Iris pigment epithelial cell (primary cell): ENCODE data around the gene CEACAM4.
"Not testable (repeated sequence)": the region's sequence is repeated elsewhere in the genome, so short reads cannot be mapped to it uniquely, and the experiment has no call there.

ENCODE experiments used
- DNase-seq: peaks from one replicate; pipeline ENCODE4 v3.0.0-alpha.2; 2011; ENCODE audit warnings: low read depth

Gene CEACAM4

GRCh38 chr19:41584931-41585330, 41.9 kb downstream of the CEACAM4 start:
- DNase-seq, result no peak

GRCh38 chr19:41584260-41584810, 42.5 kb downstream of the CEACAM4 start:
- DNase-seq, result no peak

GRCh38 chr19:41582577-41583182, 44.2 kb downstream of the CEACAM4 start:
- not testable (repeated sequence) for DNase-seq

- DNase-seq, result not testable (repeated sequence)
These were observed 45.8 kb downstream of the CEACAM4 start for GRCh38 chr19:41581068-41581467.

GRCh38 chr19:41578886-41579285, 48.0 kb downstream of the CEACAM4 start:
- DNase-seq, result no peak

- DNase-seq, result no peak
These were observed 49.0 kb downstream of the CEACAM4 start for GRCh38 chr19:41577833-41578232.

GRCh38 chr19:41577144-41577830, 49.6 kb downstream of the CEACAM4 start:
- no peak for DNase-seq

- DNase-seq, result no peak
These were observed 50.9 kb downstream of the CEACAM4 start, which contains the start of gene CEACAM21 for GRCh38 chr19:41575998-41576397. Gene CEACAM21, plus strand, starts transcription at chr19:41576166. Its CDS starts 109 bp downstream, at chr19:41576275.

- DNase-seq, result peak; percentile 60
These were observed 56.2 kb downstream of the CEACAM4 start for GRCh38 chr19:41570639-41571112.

- no peak for DNase-seq
These were observed 56.7 kb downstream of the CEACAM4 start for GRCh38 chr19:41570179-41570578.

- DNase-seq, result no peak
These were observed 57.3 kb downstream of the CEACAM4 start for GRCh38 chr19:41569481-41570150.
